GM10266 (cell line): ENCODE measurements around the gene AOC3.
"Not testable (repeated sequence)": the region's sequence is repeated elsewhere in the genome, so short reads cannot be mapped to it uniquely, and the experiment has no call there.

Source experiments
- DNase-seq: peaks from one replicate; pipeline ENCODE4 v3.0.0; 2012; ENCODE audit errors: extremely low spot score
- TF ChIP-seq, protein P1 (sequence below): IDR thresholded peaks from 2 replicates; pipeline ENCODE4 v1.5.1; 2012; ENCODE audit warnings: mild to moderate bottlenecking, low read depth; ENCODE audit not compliant: control insufficient read depth, insufficient read depth; ENCODE audit errors: missing control alignments

AOC3 gene

GRCh38 chr17:42857389-42857788, 6.4 kb downstream of the AOC3 start:
- DNase-seq, result no peak
- TF ChIP-seq, protein P1, sequence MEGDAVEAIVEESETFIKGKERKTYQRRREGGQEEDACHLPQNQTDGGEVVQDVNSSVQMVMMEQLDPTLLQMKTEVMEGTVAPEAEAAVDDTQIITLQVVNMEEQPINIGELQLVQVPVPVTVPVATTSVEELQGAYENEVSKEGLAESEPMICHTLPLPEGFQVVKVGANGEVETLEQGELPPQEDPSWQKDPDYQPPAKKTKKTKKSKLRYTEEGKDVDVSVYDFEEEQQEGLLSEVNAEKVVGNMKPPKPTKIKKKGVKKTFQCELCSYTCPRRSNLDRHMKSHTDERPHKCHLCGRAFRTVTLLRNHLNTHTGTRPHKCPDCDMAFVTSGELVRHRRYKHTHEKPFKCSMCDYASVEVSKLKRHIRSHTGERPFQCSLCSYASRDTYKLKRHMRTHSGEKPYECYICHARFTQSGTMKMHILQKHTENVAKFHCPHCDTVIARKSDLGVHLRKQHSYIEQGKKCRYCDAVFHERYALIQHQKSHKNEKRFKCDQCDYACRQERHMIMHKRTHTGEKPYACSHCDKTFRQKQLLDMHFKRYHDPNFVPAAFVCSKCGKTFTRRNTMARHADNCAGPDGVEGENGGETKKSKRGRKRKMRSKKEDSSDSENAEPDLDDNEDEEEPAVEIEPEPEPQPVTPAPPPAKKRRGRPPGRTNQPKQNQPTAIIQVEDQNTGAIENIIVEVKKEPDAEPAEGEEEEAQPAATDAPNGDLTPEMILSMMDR, result no peak

GRCh38 chr17:42865638-42866094, 14.7 kb downstream of the AOC3 start:
- no peak for DNase-seq
- TF ChIP-seq, protein P1, result no peak

DNA sequence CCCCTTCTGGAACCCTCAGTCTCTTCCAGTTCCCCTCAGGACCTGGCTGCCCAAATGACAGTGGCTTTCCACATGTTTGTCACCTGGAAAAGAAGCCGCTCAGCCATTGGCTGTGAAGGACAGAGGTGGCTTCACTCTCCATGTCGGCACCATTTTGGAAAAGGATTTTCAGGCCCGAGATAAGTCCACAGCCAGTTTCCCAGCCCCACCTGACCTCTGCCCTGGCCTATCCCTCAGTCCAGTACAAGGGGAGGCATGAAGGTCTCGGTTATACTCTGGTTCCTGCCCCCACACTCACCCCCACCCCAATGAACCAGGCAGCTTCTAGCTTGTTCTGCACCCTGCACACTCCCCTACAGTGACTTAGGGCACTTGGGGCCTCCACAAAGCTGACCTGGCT, 15.2 kb downstream of the AOC3 start:
- DNase-seq, result no peak
- TF ChIP-seq, protein P1, result no peak

DNA sequence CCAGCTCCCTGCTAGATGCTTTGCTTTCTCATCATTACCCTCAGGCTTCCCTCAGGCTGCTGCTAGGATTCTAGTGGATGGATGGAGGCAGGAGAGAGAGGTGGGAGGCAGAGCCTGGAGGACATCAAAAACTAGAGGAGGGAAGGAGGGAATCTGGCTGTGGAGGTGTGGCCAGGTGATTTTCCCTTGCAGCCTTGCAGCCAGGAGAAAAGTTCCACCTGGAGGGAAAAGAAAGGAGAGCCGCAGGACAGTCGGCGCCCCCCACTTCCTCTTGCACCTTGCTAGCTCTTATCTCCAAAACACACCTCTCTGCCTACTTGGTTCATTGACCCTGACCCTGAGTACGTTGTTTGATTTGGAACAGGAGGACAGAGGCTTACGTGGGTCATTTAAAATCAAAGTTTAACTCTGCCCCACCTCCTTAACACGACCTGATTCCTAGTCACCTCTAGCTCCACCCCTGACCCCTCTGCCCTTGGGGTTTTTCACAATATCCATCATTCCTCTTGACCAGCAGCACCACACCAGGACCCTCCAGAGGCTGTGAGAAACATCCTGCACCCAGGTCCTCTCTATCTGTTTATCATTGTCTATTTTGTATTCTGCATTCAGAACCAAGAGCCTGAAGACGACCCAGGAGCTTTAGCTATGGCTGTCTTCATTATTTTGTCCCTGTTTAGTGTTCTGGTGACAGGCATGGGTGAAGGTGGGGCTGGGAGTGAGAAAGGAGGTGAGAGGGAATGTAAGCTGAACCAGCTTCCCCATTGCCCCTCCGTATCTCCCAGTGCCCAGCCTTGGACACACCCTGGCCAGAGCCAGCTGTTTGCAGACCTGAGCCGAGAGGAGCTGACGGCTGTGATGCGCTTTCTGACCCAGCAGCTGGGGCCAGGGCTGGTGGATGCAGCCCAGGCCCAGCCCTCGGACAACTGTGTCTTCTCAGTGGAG, 15.9 kb downstream of the AOC3 start:
- TF ChIP-seq, protein P1, result no peak
- no peak for DNase-seq

DNA sequence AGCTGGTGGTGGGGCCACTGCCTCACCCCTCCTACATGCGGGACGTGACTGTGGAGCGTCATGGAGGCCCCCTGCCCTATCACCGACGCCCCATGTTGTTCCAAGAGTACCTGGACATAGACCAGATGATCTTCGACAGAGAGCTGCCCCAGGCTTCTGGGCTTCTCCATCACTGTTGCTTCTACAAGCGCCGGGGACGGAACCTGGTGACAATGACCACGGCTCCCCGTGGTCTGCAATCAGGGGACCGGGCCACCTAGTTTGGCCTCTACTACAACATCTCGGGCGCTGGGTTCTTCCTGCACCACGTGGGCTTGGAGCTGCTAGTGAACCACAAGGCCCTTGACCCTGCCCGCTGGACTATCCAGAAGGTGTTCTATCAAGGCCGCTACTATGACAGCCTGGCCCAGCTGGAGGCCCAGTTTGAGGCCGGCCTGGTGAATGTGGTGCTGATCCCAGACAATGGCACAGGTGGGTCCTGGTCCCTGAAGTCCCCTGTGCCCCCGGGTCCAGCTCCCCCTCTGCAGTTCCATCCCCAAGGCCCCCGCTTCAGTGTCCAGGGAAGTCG, 16.8 kb downstream of the AOC3 start:
- DNase-seq, result not testable (repeated sequence)

GRCh38 chr17:42868338-42868737, 17.3 kb downstream of the AOC3 start:
- TF ChIP-seq, protein P1, result no peak

DNA sequence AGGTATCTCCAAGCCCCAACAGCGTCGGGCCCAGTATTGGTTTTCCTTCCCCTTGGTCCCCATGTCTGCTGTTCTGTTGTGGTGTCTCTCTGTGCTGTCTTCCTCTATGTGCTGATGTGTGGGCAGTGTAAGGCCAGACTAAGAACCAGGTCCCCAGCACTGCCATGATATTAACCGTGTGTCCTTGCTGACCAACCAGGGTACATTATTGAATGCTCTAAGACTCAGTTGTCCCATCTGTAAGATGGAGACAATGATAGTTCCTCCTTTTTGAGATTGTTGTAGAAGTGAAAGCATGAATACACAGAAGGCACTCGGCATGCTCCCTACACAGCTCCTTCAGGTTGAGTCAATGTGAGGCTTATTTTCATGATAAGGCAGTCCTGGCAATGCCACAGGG, 20.6 kb downstream of the AOC3 start:
- TF ChIP-seq, protein P1, result no peak
- DNase-seq, result no peak

More at GRCh38 chr17:42868338-42868737, 17.3 kb downstream of the AOC3 start:
- no peak for DNase-seq
